Fibroblast of the conjunctiva (primary cell): ENCODE data around the gene HNF1B.
"Not testable (repeated sequence)": the region's sequence is repeated elsewhere in the genome, so short reads cannot be mapped to it uniquely, and the experiment has no call there.

Experiments
- DNase-seq: peaks from one replicate; pipeline ENCODE4 v3.0.0-alpha.2; 2010; ENCODE audit warnings: low read depth

HNF1B gene, protein sequence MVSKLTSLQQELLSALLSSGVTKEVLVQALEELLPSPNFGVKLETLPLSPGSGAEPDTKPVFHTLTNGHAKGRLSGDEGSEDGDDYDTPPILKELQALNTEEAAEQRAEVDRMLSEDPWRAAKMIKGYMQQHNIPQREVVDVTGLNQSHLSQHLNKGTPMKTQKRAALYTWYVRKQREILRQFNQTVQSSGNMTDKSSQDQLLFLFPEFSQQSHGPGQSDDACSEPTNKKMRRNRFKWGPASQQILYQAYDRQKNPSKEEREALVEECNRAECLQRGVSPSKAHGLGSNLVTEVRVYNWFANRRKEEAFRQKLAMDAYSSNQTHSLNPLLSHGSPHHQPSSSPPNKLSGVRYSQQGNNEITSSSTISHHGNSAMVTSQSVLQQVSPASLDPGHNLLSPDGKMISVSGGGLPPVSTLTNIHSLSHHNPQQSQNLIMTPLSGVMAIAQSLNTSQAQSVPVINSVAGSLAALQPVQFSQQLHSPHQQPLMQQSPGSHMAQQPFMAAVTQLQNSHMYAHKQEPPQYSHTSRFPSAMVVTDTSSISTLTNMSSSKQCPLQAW

DNA sequence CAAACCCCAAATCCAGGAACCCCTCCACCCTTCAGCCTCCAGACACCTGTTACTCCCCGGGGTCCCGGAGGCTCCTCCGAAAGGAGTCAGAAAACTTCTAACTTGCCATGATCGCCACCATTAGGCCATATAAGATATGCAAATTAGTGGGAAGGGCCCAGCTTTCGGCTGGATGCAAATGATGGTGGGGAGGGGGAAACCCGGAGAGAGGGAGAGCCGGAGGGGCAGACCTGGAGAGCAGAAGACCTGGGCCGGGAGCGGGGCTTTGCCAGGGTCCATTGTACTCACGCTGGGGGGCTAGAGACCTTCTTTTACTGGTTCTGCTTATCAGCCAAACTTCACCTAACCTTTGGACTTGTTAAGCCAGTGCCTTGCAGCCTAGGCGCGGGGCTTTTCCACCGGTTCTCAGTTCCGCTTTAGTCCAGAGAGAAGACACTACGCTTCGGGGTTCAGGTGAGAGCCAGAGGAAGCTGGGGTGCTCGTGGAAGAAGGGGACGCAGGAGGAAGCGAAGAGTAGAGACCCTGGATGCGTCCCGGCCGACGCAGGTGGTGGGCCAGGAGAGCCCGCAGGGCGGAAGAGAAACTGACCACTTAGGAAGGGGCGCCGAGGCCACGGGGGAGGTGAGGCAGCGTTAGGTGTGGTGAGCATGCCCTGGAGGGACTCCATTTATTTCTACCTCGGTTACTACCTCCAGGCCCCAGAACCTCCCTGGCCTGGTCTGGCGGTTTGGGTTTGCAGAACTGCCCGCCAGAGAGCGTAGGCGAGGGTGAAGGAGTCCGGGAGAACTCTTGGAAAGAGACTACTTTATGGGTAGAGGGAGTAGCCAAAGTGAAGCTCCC is at the start of gene HNF1B:
TSS of gene HNF1B (minus strand) at position 99 of the 840 bp plus-strand sequence. CDS start 175 bp downstream, outside the sequence.
- DNase-seq: no peak

DNA sequence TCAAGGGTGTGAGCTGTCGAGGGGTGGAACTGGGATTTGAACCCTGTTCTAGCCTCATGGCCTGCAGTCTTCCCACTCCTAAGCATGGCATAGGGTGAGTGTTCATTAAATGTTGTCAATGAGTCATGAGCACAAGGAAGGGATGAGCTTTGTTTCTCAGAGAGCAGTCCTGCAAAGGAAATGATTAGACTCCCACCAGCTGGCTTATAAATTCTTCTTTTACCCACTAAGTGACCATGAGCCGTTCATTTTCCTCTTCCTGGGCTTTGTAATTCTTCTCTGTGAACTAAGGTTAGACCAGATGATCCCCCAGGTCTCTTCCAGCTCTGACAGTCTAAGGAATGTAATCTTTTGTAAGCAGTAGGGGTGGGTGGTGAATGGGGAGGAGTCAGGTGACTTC is 47.9 kb upstream of the HNF1B start:
- no peak for DNase-seq

DNA sequence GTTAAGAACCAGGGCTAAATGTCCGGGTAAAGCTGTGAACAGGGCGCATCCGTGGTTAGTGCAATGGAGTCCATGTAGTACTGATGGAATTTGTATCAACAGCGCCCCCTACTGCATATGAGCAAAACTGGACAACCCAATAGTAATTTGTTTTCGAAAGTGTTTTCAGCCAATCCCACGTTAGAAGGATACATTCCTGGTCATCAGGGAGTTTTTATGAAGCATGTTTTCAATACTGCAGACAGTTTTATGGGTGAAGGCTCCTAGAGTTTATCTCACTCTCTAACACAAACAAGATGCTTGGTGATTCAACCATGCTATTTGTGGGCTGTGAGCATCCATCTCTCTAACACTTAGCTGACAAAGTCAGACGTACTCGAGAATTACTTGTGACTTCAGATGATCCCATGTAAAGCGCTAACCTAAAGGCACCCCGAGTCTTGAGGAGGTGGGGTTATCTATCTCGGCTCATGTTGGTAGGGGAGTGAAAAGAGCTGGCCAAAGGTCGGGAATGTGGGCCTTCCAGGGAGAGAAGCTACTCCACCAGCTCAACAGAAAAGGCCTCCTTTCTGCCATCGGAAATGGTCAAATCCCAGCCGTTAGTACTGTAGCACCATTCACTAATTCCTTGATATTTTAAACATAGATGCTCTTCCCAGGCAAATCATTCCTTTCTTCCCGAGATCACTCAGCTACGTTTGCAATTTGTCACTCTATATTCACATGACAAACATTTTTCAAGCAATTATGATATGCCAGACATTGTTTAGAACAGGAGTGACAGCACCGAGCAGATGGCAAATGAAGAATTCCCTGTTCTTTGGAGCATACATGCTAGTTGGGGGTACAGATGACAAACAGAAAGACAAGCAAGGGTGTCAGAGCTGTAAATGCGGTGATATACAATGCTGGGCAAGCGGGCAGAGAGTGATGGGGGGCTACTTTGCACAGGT is 46.9 kb upstream of the HNF1B start:
- DNase-seq: peak; percentile 9

DNA sequence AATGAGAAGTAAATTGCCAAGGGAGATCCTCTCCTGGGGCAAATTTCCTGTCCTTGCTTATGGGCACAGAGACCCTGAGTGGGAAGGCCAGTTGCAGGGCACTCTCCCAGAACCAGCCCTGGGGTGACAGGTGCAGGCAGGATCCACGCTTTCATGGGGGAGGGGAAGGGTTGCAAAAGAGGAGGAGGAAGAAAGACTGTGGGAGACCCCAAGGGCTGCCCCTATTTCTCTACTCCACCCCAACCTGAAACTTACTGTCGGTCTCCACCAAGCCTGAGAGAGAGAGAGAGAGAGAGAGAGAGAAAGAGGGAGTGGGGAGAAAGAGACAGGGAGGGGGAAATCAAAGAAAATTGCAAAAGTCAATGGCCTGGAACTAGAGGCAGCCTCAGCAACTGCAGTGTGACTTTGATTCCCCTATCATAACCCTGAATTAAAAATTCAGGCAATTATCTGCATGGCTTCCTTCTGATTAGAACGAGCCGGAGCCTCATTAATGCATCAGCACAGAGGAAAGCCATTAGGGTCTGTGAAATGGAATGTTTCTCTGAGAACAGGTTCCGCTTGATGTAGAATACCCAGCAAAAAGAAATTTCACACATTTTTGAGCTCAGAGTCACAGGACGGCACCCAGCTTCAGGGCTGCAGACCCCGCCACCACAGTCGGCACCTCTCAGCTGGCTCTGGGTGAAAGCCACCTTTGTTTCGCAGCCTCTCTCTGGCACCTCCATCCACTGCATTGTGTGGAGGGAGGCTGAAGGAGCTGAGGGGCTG is 45.1 kb upstream of the HNF1B start:
- no peak for DNase-seq

DNA sequence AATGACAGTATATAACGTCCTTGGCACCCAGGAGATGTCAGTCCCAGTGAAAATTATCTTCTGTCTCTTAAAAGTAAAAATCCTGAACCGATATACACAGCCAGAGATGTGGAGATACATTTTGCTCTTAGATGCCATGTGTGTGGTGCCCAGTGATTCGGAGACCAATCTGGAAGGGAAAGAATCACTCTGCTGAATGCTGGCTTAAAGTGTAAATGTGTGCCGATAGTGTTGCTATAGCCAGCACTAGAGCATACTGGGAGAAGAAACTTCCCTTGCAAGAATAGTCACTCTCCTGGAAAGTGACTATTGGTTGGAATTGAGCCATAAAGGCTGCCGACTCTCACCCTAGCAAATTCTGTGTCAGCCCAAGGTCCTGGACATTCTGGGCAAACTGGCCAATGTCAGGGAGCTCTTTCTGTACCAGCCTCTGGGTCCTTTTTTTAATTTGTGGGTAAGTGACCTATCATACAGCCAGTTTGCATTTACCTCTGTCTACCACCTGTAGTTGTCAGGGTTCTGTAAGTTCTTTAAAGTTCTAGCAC is 44.2 kb upstream of the HNF1B start:
- no peak for DNase-seq

DNA sequence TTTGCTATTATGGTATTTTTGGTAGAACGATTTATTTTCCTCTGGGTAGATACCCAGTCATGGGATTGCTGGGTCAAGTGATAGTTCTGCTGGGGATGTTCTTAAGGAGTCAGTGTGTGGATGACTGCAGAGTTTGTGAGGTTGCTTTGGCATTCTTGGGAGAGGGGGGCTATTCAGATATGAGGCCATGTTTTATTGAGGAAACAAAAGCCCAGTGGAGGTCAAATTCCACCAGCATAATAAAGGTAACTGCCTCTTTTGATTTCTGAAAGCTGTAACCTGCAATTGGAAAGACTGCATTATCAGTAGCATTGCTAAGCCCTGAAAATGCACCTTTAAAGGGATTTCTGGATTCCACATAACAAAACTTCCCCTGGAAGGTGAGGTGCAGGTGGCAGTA is 43.7 kb upstream of the HNF1B start:
- DNase-seq: no peak

DNA sequence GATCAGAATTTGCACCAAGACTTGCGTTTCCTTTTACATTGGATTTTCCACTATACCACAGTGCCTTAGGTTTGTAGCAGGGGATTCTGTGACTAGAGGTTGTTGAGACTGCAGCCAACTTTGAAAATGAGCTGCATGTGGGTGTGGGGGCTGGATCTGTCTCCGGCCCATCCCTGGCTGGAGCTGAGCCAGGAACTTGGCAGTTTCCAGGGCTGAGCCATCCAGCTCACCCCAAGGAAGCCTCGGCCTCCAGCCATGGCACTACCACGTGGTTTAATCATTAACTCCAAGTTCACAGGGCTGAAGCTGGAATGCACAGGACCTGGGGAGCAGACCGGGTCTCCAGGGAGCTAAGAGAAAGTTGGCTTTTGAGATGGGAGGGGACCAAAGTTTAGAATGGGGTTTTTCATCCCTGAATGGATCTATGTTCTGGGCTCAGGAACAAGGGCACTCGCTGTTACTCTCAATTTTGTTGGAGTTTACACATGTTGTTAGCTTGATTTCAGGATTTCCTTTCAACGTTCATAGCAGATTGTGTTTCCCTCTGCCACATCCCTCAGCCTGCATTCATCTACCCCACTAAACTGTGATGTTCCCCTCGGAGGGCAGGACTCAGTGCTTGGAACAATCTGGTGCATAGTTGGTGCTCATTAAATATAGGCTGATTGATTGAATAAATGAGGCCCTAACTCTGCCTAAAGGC is 42.3 kb upstream of the HNF1B start:
- DNase-seq: peak; percentile 3

DNA sequence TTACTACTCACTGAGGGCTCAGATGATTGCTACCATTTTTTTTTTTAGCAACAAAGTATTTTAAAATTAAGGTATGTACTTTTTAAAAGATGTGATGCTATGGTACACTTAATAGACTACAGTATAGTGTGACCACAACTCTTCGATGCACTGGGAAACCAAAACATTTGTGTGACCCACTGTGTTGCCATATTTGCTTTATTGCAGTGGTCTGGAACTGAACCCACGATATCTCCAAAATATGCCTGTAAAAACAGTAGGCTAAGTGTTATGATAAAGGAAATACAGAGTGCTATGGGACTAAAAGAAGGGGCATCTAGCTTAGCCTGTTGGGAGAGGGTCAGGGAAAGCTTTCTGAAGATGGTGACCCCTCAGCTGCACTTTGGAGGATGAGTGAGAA is 41.6 kb upstream of the HNF1B start:
- no peak for DNase-seq

DNA sequence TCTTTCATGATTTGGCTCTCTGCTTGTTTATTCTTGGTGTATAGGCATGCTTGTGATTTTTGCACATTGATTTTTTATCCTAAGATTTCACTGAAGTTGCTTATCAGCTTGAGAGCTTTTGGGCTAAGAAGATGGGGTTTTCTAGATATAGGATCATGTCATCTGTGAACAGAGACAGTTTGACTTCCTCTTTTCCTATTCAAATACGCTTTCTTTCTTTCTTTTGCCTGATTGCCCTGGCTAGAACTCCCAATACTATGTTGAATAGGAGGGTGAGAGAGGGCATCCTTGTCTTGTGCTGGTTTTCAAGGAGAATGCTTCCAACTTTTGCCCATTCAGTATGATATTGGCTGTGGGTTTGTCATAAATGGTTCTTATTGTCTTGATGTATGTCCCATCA is 37.6 kb upstream of the HNF1B start:
- DNase-seq: not testable (repeated sequence)

DNA sequence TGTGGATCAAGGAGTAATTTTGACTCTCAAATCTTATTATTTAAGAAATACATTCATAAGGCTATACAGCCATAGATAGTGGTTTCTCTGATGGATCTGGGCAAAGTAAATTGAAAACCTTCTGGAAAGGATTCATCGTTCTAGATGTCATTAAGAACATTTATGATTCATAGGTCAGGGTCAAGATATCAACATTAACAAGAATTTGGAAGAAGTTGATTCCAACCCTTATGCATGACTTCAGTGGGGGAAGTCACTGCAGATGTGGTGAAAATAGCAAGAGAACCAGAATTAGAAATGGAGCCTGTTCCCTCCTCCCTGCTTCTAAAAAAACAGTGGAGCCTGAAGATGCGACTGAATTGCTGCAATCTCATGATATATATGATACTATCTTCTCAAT is 36.6 kb upstream of the HNF1B start:
- DNase-seq: no peak

DNA sequence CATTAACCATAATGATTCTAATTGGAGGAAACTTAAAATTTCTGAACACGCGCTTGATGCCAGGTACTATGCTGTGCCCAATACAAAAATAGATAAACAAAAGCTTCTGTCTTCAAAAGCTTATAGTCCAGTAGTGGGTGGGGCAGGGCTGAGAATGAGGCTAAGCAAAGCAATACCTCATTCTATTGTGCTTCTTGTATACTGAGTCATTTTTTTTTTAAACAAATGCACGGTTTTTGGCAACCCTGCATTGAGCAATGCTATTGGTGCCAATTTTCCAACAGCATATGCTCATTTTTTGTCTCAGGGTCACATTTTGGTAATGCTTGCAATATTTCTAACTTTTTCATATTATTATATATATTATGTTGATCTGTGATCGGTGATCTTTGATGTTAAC is 34.7 kb upstream of the HNF1B start:
- DNase-seq: peak; percentile 28

DNA sequence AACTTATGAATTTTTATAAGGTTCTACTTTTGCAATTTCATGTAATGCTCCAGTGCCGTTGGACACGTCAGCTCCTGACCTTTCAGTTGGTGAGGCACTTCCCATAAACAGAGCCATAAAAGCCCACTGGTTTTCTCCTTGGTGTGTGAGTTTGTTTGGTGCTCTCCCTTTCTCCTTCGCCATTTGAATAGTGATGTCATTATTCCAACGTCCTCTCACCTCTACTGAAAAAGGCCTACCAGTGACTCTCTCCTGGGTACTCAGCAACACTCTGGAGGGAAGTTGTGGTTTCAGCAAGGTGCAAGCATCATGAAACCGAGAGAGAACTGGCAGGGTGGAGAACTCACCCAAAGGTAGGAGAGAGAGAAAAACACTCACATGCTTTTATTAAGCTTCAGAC is 29.6 kb upstream of the HNF1B start:
- DNase-seq: no peak

DNA sequence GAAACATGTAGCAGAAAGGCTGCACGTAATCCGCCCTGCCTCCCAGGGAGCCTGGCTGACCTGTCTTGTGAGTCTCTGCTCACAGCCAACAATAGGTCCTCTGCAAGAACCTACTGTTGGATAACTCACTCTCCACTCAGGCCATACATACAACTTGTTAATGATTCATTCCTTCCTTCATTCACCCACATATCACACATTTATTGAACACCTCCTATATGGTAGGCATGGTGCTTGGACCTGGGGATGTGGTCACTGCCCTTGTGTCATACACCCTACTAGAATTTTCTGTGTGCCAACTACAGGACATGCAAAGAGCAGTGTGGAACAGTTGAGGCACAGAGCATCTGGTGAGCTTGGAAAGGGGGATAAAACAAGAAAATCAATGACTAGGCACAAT is 28.1 kb upstream of the HNF1B start:
- DNase-seq: no peak

DNA sequence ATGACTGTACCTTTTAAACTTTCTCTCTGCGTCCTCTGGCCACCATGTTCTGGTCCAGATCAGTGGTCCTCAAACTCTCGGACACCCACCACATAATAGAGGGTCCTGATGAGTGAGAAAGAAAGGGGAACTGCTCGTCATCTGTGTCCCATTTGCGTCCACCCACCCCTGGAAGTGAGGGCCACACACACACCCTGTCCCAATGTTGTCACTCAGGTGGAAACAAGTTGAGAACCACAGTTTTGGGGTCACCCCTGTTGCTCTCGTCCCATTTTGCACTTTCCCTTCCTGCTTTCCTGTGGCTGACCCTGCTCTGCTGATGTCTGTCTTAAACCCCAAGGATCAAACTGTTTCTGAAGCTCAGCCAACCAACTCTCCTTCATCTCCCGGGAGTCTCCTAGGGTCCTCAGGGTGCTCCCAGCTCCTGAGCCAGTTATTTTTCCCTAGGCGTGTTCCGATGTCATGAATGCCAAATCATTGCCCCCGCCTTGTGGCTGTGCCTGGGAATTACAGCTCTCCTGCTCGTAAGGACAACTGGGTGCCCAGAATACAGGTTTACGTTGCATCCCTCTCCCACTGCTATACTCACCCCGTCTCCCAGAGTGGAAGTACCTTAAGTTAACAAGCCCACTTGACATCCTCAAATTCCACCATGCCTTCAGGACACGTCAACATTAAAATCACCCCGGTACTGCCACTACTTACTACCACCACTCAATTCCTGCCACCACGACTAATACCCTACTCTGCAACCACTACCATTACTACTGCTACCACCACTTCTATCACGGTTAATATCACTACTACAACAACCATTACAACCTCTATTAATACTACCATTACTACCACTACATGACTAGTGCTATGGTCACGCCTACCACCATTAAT is 26.0 kb upstream of the HNF1B start:
- DNase-seq: peak; percentile 22

DNA sequence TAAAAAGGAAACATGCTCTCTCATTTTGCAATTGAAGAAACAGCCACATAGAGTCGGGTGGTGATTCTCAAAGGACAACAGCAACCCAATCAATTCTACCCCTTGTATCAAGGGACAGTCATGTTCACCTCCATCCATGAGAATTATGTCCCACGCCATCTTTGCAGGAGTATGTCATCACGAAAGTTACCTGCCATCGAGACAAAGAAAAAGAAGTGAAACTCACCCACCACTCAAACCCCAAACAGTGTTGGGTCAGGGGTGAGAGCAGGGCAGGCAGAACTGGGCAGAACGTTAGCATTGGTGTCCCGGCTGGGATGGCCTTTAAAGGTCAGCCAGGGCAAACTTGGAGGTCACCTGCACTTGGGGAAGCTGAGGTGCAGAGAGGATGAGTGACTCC is 24.2 kb upstream of the HNF1B start:
- DNase-seq: no peak

DNA sequence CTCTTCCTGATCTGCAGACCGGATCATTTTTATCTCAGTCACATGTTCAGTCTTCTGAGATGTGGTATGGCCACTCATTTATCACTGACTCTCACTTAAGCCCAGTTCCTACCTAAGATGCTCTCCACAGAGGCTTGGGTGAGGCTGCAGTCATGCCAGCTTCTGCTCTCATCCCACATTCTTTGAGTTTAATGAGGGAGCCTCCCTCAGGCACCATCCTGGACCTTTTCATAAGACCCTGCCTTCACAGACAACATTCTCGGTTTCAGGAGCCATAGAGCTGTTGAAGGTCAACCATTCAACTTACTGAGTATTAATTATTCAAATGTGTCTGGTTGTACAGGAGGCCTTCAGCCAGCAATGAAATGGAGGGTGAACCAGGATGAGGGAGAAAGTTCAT is 23.6 kb upstream of the HNF1B start:
- DNase-seq: no peak

DNA sequence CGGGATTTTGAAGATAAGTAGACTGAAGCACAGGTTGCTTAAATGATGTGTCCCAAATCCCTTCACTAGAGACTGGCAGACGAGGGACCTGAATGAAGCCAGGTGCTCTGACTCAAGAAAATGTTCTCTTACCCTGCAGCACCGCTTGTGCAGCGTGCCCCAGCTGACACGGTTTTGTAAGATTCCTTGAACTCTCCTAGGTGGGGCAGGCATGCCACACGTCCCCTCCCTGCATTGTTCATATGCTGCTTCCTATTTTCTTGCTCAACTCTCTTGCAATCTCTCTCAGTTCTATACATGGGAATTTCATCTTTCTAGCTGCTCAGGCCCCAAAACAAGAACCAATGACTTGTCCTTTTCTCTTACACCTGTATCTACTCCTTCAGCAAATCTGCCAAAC is 22.1 kb upstream of the HNF1B start:
- no peak for DNase-seq

DNA sequence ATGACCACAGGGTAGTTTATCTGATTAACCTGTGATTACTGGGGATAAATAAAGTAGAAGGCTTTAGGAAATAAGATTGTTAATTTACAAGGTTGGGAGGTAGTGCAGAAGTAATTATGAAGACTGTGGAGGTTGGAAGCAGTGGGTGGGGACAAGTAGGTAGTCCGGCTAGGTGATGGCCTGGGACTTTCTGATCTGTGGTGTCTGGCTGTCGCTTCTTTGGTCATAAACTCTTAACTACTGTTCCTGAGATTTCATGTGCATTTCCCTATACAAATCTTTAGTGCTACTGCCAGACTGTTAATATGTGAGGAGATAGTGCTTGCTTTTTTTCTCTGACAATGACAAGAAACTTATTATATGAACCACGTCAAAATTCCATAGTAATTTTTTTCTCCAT is 19.5 kb upstream of the HNF1B start:
- DNase-seq: no peak

DNA sequence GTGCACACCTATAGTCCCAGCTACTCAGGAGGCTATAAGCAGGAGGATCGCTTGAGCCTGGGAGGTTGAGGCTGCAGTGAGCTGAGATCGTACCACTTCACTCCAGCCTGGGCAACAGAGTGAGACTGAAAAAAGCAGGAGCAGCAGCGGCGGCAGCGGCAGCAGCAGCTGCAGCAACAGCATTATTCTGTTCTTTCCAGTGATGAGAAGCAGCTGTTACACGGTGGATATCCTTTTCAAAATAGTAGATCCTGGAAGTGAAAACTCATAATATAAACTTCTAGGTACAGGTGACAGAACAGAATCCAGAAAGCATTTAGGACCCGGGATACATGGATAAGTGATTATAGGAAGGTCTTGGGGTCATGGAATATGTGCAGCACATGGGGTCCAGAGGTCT is 17.8 kb upstream of the HNF1B start:
- DNase-seq: no peak
